Stimulated activated CD4-positive, alpha-beta T cell treated with anti-CD3 and anti-CD28 coated beads, Interleukin-1b, Interleukin-23, amount 100 ng/mL, for 24 hours (primary cell): ENCODE measurements around the gene PCDHA7.
"Not testable (repeated sequence)": the region's sequence is repeated elsewhere in the genome, so short reads cannot be mapped to it uniquely, and the experiment has no call there.

Experiments used
- DNase-seq, 4 experiments: peaks; one replicate each; pipeline ENCODE4 v3.0.0-alpha.2; 2020; ENCODE audit warnings: low read depth in 4 of 4, low spot score in 1 of 4

The PCDHA7 gene

GRCh38 chr5:140821375-140822280 lies 12.4 kb upstream of the PCDHA7 start, which contains the start of gene PCDHA5:
PCDHA5 (plus strand) TSS chr5:140821613.
- no peak for DNase-seq

GRCh38 chr5:140822281-140822629 lies 11.8 kb upstream of the PCDHA7 start:
- DNase-seq, result no peak

DNA sequence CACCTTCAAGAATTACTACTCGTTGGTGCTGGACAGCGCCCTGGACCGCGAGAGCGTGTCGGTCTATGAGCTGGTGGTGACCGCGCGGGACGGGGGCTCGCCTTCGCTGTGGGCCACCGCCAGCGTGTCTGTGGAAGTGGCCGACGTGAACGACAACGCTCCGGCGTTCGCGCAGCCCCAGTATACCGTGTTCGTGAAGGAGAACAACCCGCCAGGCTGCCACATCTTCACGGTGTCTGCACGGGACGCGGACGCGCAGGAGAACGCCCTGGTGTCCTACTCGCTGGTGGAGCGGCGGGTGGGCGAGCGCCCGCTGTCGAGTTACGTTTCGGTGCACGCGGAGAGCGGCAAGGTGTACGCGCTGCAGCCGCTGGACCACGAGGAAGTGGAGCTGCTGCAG lies 11.1 kb upstream of the PCDHA7 start:
- not testable (repeated sequence) for DNase-seq

- DNase-seq, result no peak
Observed at GRCh38 chr5:140823475-140823874, 10.6 kb upstream of the PCDHA7 start.

DNA sequence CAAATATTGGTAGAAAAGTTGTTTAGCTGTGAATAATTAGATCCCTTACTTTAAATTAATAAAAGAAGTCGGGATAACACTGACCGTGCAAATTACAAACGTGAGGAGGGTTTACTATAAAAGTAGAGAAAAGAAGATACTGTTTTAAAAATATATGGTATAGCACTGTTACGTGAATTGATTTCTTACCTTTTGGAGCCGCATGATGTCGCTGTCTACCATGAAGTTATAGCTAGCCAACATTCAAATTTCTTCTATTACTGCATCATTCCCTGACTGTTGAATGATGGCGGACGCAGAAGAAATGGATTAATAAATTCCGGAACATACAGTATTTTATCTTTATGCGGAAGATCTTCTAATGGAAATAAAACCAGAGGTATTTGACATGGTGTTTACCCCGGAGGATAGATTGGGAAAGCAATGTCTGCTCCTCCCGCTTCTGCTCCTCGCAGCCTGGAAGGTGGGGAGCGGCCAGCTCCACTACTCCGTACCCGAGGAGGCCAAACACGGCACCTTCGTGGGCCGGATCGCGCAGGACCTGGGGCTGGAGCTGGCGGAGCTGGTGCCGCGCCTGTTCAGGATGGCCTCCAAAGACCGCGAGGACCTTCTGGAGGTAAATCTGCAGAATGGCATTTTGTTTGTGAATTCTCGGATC lies 6.2 kb upstream of the PCDHA7 start, which contains the start of gene PCDHA6:
Gene PCDHA6, plus strand, starts transcription at position 257 of the 658 bp plus-strand sequence. Its CDS starts 132 bp downstream, at position 389.
- DNase-seq, result no peak

GRCh38 chr5:140828362-140828737 lies 5.7 kb upstream of the PCDHA7 start:
- no peak for DNase-seq

- DNase-seq, result not testable (repeated sequence)
Observed at GRCh38 chr5:140829511-140830501, 4.3 kb upstream of the PCDHA7 start.

GRCh38 chr5:140834439-140835008 lies 455 bp downstream of the PCDHA7 start:
- not testable (repeated sequence) for DNase-seq

GRCh38 chr5:140835622-140836510 lies 1.8 kb downstream of the PCDHA7 start:
- DNase-seq, result no peak

GRCh38 chr5:140840978-140841962 lies 7.2 kb downstream of the PCDHA7 start, which contains the start of gene PCDHA8:
PCDHA8 (plus strand) TSS chr5:140841187; CDS start chr5:140841322, 135 bp downstream.
- DNase-seq, result no peak

DNA sequence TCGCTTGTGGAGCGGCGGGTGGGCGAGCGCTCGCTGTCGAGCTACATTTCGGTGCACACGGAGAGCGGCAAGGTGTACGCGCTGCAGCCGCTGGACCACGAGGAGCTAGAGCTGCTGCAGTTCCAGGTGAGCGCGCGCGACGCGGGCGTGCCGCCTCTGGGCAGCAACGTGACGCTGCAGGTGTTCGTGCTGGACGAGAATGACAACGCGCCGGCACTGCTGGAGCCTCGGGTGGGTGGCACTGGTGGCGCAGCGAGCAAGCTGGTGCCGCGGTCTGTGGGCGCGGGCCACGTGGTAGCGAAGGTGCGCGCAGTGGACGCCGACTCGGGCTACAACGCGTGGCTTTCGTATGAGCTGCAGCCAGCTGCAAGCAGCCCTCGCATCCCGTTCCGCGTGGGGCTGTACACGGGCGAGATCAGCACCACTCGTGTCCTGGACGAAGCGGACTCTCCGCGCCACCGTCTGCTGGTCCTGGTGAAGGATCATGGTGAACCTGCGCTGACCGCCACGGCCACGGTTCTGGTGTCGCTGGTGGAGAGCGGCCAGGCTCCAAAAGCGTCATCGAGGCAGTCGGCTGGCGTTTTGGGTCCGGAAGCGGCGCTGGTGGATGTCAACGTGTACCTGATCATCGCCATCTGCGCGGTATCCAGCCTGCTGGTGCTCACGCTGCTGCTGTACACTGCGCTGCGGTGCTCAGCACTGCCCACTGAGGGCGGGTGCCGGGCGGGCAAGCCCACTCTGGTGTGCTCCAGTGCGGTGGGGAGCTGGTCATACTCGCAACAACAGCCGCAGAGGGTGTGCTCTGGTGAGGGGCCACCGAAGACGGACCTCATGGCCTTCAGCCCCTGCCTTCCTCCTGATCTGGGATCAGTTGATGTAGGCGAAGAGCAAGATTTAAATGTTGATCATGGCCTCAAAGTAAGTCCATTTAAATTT lies 9.0 kb downstream of the PCDHA7 start:
- DNase-seq, result no peak

GRCh38 chr5:140848139-140849102 lies 14.4 kb downstream of the PCDHA7 start, which contains the start of gene PCDHA9:
PCDHA9 (plus strand) TSS chr5:140848382; CDS start chr5:140848496, 114 bp downstream.
- DNase-seq, result not testable (repeated sequence)

GRCh38 chr5:140849831-140850634 lies 16.0 kb downstream of the PCDHA7 start:
- not testable (repeated sequence) for DNase-seq

DNA sequence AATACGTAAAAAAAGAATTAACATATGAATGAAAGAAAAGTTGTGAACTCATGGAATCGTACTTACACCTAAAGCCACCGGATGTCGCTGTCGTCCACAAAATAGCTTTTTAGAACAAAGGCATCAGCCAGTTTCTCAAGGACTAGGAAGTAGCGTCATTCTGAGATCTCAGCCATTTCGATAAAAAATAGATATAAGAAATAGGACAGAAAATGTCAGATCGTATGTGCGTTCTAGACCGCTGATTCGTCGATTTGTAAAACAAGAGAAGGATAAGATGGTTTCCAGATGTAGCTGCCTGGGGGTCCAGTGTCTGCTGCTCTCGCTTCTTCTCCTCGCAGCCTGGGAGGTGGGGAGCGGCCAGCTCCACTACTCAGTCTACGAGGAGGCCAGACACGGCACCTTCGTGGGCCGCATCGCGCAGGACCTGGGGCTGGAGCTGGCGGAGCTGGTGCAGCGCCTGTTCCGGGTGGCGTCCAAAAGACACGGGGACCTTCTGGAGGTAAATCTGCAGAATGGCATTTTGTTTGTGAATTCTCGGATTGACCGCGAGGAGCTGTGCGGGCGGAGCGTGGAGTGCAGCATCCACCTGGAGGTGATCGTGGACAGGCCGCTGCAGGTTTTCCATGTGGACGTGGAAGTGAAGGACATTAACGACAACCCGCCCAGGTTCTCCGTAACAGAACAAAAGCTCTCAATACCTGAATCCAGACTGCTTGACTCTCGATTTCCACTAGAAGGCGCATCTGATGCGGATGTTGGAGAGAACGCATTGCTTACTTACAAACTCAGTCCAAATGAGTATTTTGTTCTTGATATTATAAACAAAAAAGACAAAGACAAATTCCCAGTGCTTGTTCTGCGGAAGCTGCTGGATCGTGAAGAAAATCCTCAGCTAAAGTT lies 22.0 kb downstream of the PCDHA7 start, which contains the start of gene PCDHA10:
Gene PCDHA10, plus strand, starts transcription at position 126 of the 903 bp plus-strand sequence. Its CDS starts 152 bp downstream, at position 278.
- no peak for DNase-seq
